Measurements from ENCODE around the gene LRMDA. TPM values are rescaled to one million over a fixed set of nuclear protein-coding genes. Genes with fewer than 3 reads are reported as not detected.

The LRMDA gene
- total RNA-seq, 1 donor from 2014 or later, result 19.4 TPM

GRCh38 chr10:76050291-76050625 lies 618.8 kb downstream of the LRMDA start:
- H3K9me3 Mint-ChIP-seq (ENCODE audit: unreplicated experiment), result peaks cover 4% of the 10 kb centered on the region
- H3K27ac Mint-ChIP-seq (ENCODE audit: unreplicated experiment), result no peak overlapping the region
- TF ChIP-seq CTCF (IDR thresholded peaks at IDR 0.05; ENCODE audit: unreplicated experiment), result no peak
- H3K4me3 Mint-ChIP-seq (ENCODE audit: unreplicated experiment), result no peak overlapping the region
- H3K27me3 Mint-ChIP-seq (ENCODE audit: unreplicated experiment), result peaks cover 1% of the 10 kb centered on the region
- H3K36me3 Mint-ChIP-seq (ENCODE audit: low read depth, unreplicated experiment), result peaks cover 4% of the 10 kb centered on the region
- no peak for DNase-seq (ENCODE audit: low spot score)
- H3K4me1 Mint-ChIP-seq (ENCODE audit: unreplicated experiment), result peaks cover 6% of the 10 kb centered on the region

GRCh38 chr10:76051007-76051936 lies 619.8 kb downstream of the LRMDA start:
- peaks cover 4% of the 10 kb centered on the region for H3K9me3 Mint-ChIP-seq (ENCODE audit: unreplicated experiment)

GRCh38 chr10:76052682-76053503 lies 621.5 kb downstream of the LRMDA start:
- H3K36me3 Mint-ChIP-seq (ENCODE audit: low read depth, unreplicated experiment), result peaks cover 13% of the 10 kb centered on the region
- peaks cover 1% of the 10 kb centered on the region for H3K27me3 Mint-ChIP-seq (ENCODE audit: unreplicated experiment)
- no peak overlapping the region for H3K4me3 Mint-ChIP-seq (ENCODE audit: unreplicated experiment)
- no peak for TF ChIP-seq CTCF (IDR thresholded peaks at IDR 0.05; ENCODE audit: unreplicated experiment)
- H3K9me3 Mint-ChIP-seq (ENCODE audit: unreplicated experiment), result peaks cover 8% of the 10 kb centered on the region
- DNase-seq (ENCODE audit: low spot score), result no peak
- H3K4me1 Mint-ChIP-seq (ENCODE audit: unreplicated experiment), result peaks cover 6% of the 10 kb centered on the region
- H3K27ac Mint-ChIP-seq (ENCODE audit: unreplicated experiment), result no peak overlapping the region

More at GRCh38 chr10:76051007-76051936, 619.8 kb downstream of the LRMDA start:
- Mint-ChIP-seq H3K27me3 (ENCODE audit: unreplicated experiment) (peaks cover 1% of the 10 kb centered on the region), H3K4me3 (ENCODE audit: unreplicated experiment) (no peak overlapping the region), H3K27ac (ENCODE audit: unreplicated experiment) (no peak overlapping the region), H3K36me3 (ENCODE audit: low read depth, unreplicated experiment) (peaks cover 4% of the 10 kb centered on the region), H3K4me1 (ENCODE audit: unreplicated experiment) (peaks cover 6% of the 10 kb centered on the region)
- DNase-seq (ENCODE audit: low spot score), result no peak
- no peak for TF ChIP-seq CTCF (IDR thresholded peaks at IDR 0.05; ENCODE audit: unreplicated experiment)

GRCh38 chr10:76055466-76055865 lies 624.0 kb downstream of the LRMDA start:
- H3K9me3 Mint-ChIP-seq (ENCODE audit: unreplicated experiment), result peaks cover 8% of the 10 kb centered on the region

More at GRCh38 chr10:76055466-76055865, 624.0 kb downstream of the LRMDA start:
- peaks cover 6% of the 10 kb centered on the region for H3K4me1 Mint-ChIP-seq (ENCODE audit: unreplicated experiment)
- DNase-seq (ENCODE audit: low spot score), result no peak
- TF ChIP-seq CTCF (IDR thresholded peaks at IDR 0.05; ENCODE audit: unreplicated experiment), result no peak
- no peak overlapping the region for H3K27ac Mint-ChIP-seq (ENCODE audit: unreplicated experiment)
- peaks cover 6% of the 10 kb centered on the region for H3K27me3 Mint-ChIP-seq (ENCODE audit: unreplicated experiment)
- H3K36me3 Mint-ChIP-seq (ENCODE audit: low read depth, unreplicated experiment), result peaks cover 16% of the 10 kb centered on the region
- no peak overlapping the region for H3K4me3 Mint-ChIP-seq (ENCODE audit: unreplicated experiment)
